HG03469 (cell line): ENCODE data around the gene ZDHHC20.

Source experiments
- ATAC-seq: cut with Tn5 transposase; IDR thresholded peaks from one replicate; pipeline ENCODE4 v1.9.1; 2021; ENCODE audit warnings: mild to moderate bottlenecking, moderate library complexity, moderate number of reproducible peaks; ENCODE audit not compliant: unreplicated experiment

Gene ZDHHC20

GRCh38 chr13:21328201-21328600, 130.9 kb downstream of the ZDHHC20 start:
- no peak for ATAC-seq

- no peak for ATAC-seq
Measured at GRCh38 chr13:21326155-21327031, 132.7 kb downstream of the ZDHHC20 start.

GRCh38 chr13:21324803-21325202, 134.3 kb downstream of the ZDHHC20 start:
- no peak for ATAC-seq

GRCh38 chr13:21322988-21323387, 136.1 kb downstream of the ZDHHC20 start:
- ATAC-seq: no peak
